ENCODE measurements around the gene MED20.

DNA sequence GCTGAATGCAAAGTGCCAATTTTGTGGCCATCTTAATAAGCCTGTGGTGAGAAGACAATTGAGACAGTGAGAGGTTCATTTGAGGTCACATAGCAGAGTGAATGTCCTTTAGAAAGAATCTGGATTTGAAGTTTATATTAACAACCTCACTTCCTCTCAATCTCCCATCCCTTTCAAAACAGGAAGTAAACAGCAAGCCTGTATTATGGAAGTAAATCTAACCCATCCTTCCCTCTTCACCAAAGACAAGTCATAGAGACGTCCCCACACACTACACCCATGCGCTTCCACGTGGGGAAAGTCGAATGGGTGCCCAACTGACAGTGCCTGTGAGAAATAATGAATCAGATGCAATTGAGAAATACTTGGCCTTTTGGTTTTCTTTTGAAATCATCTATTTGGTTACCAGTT lies 49.5 kb upstream of the MED20 start:
- TF ChIP-seq, protein P1, sequence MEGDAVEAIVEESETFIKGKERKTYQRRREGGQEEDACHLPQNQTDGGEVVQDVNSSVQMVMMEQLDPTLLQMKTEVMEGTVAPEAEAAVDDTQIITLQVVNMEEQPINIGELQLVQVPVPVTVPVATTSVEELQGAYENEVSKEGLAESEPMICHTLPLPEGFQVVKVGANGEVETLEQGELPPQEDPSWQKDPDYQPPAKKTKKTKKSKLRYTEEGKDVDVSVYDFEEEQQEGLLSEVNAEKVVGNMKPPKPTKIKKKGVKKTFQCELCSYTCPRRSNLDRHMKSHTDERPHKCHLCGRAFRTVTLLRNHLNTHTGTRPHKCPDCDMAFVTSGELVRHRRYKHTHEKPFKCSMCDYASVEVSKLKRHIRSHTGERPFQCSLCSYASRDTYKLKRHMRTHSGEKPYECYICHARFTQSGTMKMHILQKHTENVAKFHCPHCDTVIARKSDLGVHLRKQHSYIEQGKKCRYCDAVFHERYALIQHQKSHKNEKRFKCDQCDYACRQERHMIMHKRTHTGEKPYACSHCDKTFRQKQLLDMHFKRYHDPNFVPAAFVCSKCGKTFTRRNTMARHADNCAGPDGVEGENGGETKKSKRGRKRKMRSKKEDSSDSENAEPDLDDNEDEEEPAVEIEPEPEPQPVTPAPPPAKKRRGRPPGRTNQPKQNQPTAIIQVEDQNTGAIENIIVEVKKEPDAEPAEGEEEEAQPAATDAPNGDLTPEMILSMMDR (IDR thresholded peaks at IDR 0.05 in 4 of 5, conservative IDR thresholded peaks at IDR 0.05 in 1 of 5): no peak
- no peak for TF ChIP-seq POLR2A (IDR thresholded peaks at IDR 0.05)

Data from gastrocnemius medialis (tissue), 4 donors.